DMS 273 treated with DMSO at 0.1 percent for 48 hours (cell line): ENCODE measurements around the gene MAP4K2.
A peak's percentile ranks its signal among the peaks of the same experiment; 100 is the strongest.
"Not testable (repeated sequence)": the region's sequence is repeated elsewhere in the genome, so short reads cannot be mapped to it uniquely, and the experiment has no call there.

ENCODE experiments used
- DNase-seq: peaks from one replicate; lab custom pipeline; 2025; lab: John Stamatoyannopoulos, UW

MAP4K2 gene

GRCh38 chr11:64803158-64803845, at the start of gene MAP4K2:
MAP4K2 (minus strand) TSS chr11:64803214; CDS start chr11:64803149, 65 bp downstream.
- peak; percentile 31 for DNase-seq

DNA sequence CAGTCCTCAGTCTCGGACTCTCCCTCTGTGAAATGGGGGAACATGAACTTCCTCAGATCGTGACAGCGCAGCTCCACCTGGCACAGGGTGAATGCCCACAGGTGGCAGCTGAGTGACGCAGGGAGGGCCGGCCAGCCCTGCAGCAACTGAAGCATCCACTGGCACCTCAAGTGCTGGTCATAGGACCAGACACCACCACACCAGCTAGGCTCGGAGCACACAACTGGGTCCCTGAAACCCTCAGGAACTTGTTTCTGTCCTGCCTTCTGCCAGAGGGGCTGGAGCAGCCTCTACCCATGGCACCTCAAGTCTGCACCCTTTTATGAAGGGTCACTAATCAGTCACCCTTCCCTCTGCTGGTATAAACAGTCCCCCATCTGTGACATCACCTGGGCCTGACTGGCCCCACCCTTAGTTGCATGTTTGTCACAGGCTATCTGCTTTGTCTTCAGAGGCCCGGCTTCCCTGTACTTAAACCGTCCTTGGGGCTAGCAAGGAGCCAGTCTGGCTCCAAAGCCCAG, 48.9 kb upstream of the MAP4K2 start:
- DNase-seq, result no peak

- DNase-seq, result no peak
Measured at GRCh38 chr11:64850979-64851567, 48.1 kb upstream of the MAP4K2 start.

DNA sequence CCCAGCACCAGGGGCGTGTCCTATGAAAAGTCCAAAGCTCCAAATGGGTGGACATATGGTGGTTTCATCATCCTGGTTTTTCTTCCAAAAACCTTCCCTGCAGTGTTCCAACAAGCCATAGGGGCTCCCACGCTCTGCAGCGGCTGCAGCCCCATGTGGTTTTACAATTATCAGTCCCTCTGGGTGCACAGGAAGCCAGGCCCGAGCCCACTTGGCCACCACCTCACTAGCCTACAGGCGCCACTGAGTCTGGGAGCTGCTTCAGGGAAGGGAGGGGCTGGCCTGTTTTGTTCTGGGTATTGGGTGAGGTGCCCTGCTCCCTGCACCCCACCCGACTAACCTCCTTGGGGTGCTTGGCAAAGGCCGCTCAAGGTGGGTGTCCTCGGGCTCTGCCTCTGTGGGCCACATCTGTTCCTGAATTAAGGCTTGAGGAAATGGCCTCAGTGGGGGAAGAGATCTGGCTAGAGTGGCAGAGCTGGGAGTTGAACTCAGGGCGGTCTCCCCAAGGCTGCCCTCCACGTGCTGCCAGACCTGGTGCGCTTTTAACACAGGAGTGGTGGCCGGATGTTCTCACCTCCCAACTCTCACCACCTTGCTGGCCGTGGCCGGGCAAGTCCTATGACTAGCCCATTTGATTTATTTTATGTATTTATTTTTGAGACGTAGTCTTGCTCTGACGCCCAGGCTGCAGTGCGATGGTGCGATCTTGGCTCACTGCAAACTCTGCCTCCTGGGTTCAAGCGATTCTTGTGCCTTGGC, 46.8 kb upstream of the MAP4K2 start:
- DNase-seq, result peak; percentile 49

- no peak for DNase-seq
Measured at GRCh38 chr11:64848826-64849597, 46.0 kb upstream of the MAP4K2 start.

- no peak for DNase-seq
Measured at GRCh38 chr11:64848214-64848825, 45.3 kb upstream of the MAP4K2 start.

- DNase-seq, result peak; percentile 38
Measured at GRCh38 chr11:64846998-64847666, 44.1 kb upstream of the MAP4K2 start.

DNA sequence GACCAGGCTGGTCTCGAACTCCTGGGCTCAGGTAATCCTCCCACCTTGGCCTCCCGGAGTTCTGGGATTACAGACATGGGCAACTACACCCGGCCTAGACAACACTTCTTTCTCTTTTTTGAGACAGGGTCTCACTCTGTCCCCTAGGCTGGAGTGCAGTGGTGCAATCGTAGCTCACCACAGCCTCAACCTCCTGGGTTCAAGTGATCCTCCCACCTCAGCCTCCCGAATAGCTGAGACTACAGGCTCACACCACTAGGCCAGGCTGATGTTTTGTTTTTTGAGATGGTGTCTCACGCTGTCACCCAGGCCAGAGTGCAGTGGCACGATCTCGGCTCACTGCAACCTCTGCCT, 42.7 kb upstream of the MAP4K2 start:
- not testable (repeated sequence) for DNase-seq

GRCh38 chr11:64845129-64845775, 42.2 kb upstream of the MAP4K2 start:
- DNase-seq, result no peak

DNA sequence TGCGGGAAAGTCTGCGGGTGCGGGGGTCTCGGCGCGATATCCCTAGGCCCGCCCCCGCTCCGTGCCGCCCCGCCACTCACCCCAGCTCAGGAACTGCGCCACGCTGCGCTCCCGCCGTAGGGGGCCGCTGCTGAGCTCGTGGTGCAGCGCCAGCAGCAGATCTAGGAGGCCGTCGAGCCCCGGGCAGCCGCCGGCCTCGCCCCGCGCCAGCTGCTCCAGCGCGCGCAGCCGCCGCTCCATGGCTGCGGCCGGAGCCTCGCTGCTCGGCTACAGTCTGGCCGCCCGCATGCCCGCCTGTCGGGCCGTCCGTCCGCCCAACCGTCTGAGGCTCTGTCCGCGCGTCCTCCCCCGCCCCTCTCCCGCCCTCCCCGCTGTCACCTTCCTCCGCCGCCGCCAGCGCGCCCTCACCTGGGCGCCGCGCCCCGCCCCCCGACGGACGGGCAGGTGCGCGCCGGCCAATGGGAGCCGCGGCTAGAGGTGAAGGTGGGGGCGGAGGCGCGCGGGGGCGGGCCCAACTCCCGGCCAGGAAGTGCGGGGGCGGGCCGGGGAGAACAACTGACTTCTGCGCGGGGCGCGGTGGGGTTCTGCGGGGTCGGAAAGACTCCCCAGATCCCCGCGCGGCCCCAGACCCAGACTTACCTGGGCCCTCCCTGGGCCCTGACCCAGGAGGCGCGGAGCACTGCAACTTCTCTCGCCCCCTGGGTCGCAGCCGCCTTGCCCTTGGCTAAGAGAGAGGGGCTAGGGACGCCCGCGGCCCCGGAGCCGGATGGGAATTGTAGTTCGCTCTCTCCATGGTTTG, 41.5 kb upstream of the MAP4K2 start, which contains the start of gene CDC42BPG:
Gene CDC42BPG (minus strand): TSS at position 324 of the 799 bp plus-strand sequence. CDS start 84 bp downstream, at position 240.
- DNase-seq, result no peak

DNA sequence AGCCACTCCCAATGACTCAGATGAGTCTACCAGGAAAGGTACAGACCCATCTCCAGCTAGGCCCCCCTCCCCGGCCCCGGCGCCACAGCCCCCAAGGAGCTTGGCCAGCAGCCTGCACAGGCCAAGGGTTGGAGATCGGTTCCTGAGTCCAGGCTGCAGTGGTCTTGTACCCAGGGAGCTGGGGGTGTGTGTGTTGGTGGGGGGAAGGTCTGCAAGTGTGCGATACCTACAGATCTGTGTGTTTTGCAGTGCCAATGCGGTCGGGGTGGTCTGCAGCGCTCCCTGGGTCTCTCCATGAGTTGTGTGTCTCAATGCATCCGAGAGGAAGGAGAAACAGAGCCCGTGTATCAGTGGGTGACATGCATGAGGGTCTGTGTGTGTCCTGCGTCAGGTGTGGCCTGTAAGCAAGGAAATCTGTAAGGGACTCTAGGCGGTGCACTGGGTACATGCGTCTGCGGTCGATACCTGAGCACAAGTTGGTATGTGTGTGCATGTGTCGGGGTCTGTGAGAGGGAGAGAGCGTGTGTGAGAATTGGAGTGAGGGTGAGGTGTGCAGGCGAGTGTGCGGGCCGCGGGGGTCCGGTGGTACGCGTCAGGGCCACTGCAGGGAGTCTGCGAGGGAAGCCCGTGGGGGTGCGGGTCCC, 40.8 kb upstream of the MAP4K2 start:
- DNase-seq, result no peak

DNA sequence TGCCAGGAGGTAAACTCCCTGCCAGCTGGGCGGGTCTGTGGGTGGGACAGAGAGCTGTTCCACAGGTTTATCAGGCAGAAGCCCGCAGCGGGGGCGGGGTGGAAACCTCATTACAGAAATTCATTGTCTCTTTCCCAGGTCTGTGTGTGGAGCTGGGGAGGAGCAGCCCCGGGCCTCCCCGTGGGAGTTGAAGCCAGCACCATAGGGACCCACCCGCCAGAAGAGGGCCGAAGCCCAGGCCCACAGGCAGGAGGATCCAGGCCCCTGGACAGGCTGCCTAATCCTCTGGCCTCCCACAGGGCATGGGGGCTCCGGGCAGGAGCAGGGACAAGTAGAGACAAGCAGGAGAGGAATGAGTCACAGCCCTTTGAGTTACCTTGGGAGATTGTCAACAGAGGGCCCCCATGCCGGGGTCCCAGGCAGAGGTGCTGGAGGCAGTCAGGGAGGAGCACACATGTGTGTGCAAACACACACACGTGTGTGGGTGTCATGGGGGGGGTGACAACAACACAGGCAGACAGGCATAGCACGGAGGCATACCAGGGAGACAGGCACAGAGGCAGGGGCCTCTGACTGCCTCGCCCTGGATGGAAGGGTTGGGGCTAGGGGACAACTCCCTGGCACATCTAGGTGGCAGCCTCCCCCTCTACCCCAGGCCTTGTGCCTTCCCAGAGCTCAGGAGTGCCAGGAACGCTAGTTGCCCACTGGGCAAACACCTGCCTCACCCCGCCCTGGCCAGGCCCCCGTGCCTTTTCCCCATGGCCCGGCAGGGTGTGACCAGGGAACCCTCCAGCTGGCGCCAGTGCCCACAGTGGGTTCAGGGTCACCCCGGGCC, 40.1 kb upstream of the MAP4K2 start:
- no peak for DNase-seq

- DNase-seq, result no peak
Measured at GRCh38 chr11:64842366-64842759, 39.3 kb upstream of the MAP4K2 start.

DNA sequence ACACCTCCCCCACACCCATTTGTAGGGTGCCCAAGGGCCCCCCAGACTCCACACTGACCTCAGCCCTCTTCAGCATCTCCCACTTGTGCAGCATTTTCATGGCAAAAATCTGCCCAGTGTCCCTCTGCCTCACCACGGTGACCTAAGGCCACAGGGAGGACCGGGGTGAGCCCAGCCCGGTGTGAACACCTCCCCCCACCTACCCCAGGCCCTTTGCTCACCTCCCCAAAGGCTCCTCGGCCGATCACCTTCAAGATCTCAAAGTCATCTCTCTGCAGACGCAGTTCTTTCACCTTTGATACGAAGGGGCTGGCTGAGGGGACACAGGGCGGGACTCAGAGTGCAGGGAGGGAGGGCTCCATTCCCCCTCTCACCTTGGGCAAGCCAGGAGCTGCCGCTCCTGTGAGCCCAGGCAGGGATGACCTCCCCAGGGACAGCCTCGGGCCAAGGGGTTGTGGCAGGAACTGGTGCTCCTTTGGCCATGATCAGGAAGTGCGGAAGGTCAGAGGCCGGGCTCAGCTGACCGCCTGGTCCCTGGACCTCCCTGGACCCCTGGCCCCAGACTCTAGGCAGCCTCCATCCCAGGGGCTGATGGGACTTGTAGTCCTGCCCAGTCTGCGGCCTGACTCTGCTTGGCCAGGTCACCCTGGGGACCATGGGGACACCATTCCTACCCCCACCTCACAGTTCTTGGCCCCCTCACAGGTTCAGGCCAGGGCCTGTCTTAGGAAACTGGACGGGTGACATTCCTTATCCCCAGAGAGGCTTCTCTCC, 38.8 kb upstream of the MAP4K2 start:
- DNase-seq, result no peak

DNA sequence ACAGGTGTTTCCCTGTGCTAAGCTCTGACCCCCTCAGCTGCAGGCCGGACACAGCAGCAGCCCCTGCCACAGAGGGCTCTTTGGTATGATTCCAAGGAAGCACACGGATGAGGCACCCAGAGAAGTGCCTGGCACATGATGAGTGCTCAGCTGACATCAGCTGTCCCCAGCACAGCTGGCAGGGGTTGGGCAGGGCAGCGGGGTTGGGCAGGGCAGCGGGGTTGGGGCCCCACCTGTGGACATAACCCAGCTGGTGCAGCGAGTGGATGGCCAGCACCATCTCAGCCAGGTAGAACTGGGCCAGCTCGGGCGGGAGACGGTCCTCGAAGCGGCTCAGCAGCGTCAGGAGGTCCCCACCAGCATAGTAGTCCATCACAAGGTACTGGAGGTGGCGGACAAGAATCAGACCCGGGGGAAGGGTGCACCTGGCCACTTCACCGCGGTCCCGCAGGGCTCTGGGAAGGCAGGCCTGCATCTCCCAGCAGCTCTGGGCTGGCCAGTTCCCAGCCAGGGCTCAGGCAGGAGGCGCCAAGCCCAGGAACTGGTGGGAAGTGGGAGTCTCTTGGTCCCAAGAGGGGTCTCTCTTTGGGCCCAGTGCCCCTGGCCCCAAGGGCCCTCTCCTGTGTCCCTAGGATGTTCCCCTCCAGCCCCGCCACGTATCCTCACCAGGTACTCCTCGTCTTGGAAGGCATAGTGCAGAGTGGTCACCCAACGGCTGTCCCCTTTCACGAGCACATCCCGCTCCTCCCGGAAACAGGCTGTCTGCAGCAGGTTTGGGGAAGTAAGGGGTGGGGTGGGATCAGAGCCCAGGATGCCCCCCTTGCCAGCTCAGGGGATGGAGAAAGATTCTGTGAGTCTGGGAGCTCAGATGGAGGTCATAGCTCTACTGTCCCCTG, 37.1 kb upstream of the MAP4K2 start:
- no peak for DNase-seq

GRCh38 chr11:64839335-64839734, 36.3 kb upstream of the MAP4K2 start:
- no peak for DNase-seq
